Stimulated activated CD8-positive, alpha-beta memory T cell treated with anti-CD3 and anti-CD28 coated beads, Interleukin-4, amount 100 ng/mL, for 1 hour (primary cell): ENCODE results near the gene WASL.

ENCODE experiments used
- DNase-seq, 2 donors: peaks; one replicate each; pipeline ENCODE4 v3.0.0-alpha.2; 2020; ENCODE audit warnings: low read depth in 2 of 2, low spot score in 1 of 2

WASL gene

GRCh38 chr7:123695944-123696677 lies 52.7 kb downstream of the WASL start:
- no peak for DNase-seq

- DNase-seq: no peak
Observed at GRCh38 chr7:123692471-123692877, 56.3 kb downstream of the WASL start.

GRCh38 chr7:123690550-123690949 lies 58.3 kb downstream of the WASL start:
- no peak for DNase-seq

- DNase-seq: no peak
Observed at GRCh38 chr7:123689250-123689649, 59.6 kb downstream of the WASL start.

- DNase-seq: no peak
Observed at GRCh38 chr7:123687727-123688126, 61.1 kb downstream of the WASL start.

- no peak for DNase-seq
Observed at GRCh38 chr7:123687161-123687560, 61.6 kb downstream of the WASL start.

- DNase-seq: no peak
Observed at GRCh38 chr7:123682690-123683089, 66.1 kb downstream of the WASL start.

- no peak for DNase-seq
Observed at GRCh38 chr7:123681561-123681960, 67.2 kb downstream of the WASL start.

GRCh38 chr7:123680580-123680979 lies 68.2 kb downstream of the WASL start:
- DNase-seq: no peak

GRCh38 chr7:123679614-123680013 lies 69.2 kb downstream of the WASL start:
- no peak for DNase-seq

GRCh38 chr7:123677061-123677715 lies 71.6 kb downstream of the WASL start:
- no peak for DNase-seq

GRCh38 chr7:123675181-123675473 lies 73.7 kb downstream of the WASL start:
- DNase-seq: no peak

- no peak for DNase-seq
Observed at GRCh38 chr7:123674399-123675180, 74.2 kb downstream of the WASL start.

- no peak for DNase-seq
Observed at GRCh38 chr7:123673752-123674398, 74.9 kb downstream of the WASL start.

- DNase-seq: no peak
Observed at GRCh38 chr7:123673137-123673732, 75.6 kb downstream of the WASL start.

- DNase-seq: no peak
Observed at GRCh38 chr7:123669485-123669884, 79.3 kb downstream of the WASL start.

GRCh38 chr7:123666492-123666891 lies 82.3 kb downstream of the WASL start:
- no peak for DNase-seq

- DNase-seq: no peak
Observed at GRCh38 chr7:123665896-123666295, 82.9 kb downstream of the WASL start.

- no peak for DNase-seq
Observed at GRCh38 chr7:123665157-123665556, 83.6 kb downstream of the WASL start.

- DNase-seq: no peak
Observed at GRCh38 chr7:123663200-123663599, 85.6 kb downstream of the WASL start.

- DNase-seq: no peak
Observed at GRCh38 chr7:123662755-123663154, 86.0 kb downstream of the WASL start.
